ENCODE data around the gene CFAP410.
A peak's percentile ranks its signal among the peaks of the same experiment; 100 is the strongest.

CFAP410 gene

GRCh38 chr21:44300262-44300959 is 38.8 kb downstream of the CFAP410 start:
- DNase-seq (ENCODE audit: low read depth in 2 of 2), result peak in 1 of 2 donors; percentile 50

- DNase-seq (ENCODE audit: low read depth in 2 of 2), result peak in 1 of 2 donors; percentile 40
Observed at GRCh38 chr21:44299458-44300261, 39.5 kb downstream of the CFAP410 start, which contains the start of gene PFKL. Gene PFKL (plus strand): TSS chr21:44300053. CDS start chr21:44300106, 53 bp downstream.

- no peak for DNase-seq (ENCODE audit: low read depth in 2 of 2)
Observed at GRCh38 chr21:44299085-44299457, 40.1 kb downstream of the CFAP410 start.

GRCh38 chr21:44298301-44298700 is 40.9 kb downstream of the CFAP410 start:
- DNase-seq (ENCODE audit: low read depth in 2 of 2), result no peak

GRCh38 chr21:44297525-44298290 is 41.5 kb downstream of the CFAP410 start:
- peak; percentile 46 to 53 for DNase-seq (ENCODE audit: low read depth in 2 of 2)

- no peak for DNase-seq (ENCODE audit: low read depth in 2 of 2)
Observed at GRCh38 chr21:44296916-44297315, 42.3 kb downstream of the CFAP410 start.

- no peak for DNase-seq (ENCODE audit: low read depth in 2 of 2)
Observed at GRCh38 chr21:44296103-44296519, 43.1 kb downstream of the CFAP410 start.

GRCh38 chr21:44295646-44296045 is 43.5 kb downstream of the CFAP410 start:
- no peak for DNase-seq (ENCODE audit: low read depth in 2 of 2)

- no peak for DNase-seq (ENCODE audit: low read depth in 2 of 2)
Observed at GRCh38 chr21:44295163-44295573, 44.0 kb downstream of the CFAP410 start.

GRCh38 chr21:44294391-44295162 is 44.6 kb downstream of the CFAP410 start:
- no peak for DNase-seq (ENCODE audit: low read depth in 2 of 2)

- DNase-seq (ENCODE audit: low read depth in 2 of 2), result peak; percentile 30 to 39
Observed at GRCh38 chr21:44293551-44294231, 45.5 kb downstream of the CFAP410 start.

GRCh38 chr21:44292812-44293195 is 46.4 kb downstream of the CFAP410 start:
- no peak for DNase-seq (ENCODE audit: low read depth in 2 of 2)

- no peak for DNase-seq (ENCODE audit: low read depth in 2 of 2)
Observed at GRCh38 chr21:44291936-44292811, 47.0 kb downstream of the CFAP410 start.

- DNase-seq (ENCODE audit: low read depth in 2 of 2), result no peak
Observed at GRCh38 chr21:44291078-44291935, 47.9 kb downstream of the CFAP410 start.

GRCh38 chr21:44290327-44291077 is 48.7 kb downstream of the CFAP410 start:
- DNase-seq (ENCODE audit: low read depth in 2 of 2), result no peak

- no peak for DNase-seq (ENCODE audit: low read depth in 2 of 2)
Observed at GRCh38 chr21:44289381-44290010, 49.7 kb downstream of the CFAP410 start.

- no peak for DNase-seq (ENCODE audit: low read depth in 2 of 2)
Observed at GRCh38 chr21:44288251-44289110, 50.7 kb downstream of the CFAP410 start.
